ENCODE data around the gene POGZ. TPM values are rescaled to one million over a fixed set of nuclear protein-coding genes. Genes with fewer than 3 reads are reported as not detected.

Gene POGZ
- total and polyA plus RNA-seq, 2 experiments from 2014 or later, result 12.9 to 36.3 TPM

DNA sequence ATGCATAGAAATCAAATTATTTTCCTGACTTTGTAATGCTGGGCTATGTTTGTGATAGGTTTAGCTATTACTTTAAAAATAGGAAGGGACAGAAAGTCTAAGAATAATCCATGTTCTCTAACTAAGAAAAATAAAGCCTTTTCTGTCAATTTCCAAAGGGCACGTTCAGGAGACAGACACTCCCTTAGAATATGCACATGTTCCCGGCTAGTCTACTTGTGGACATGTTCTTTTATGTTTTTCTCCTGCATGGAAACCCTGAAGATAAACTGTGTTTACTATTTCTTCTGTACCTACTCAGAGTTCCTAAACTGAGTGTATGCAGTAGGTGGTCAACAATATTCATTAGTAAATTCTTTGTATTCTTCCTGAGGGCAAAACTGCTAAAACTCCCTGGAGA is 47.4 kb downstream of the POGZ start:
- Histone ChIP-seq H3K27ac (no peak overlapping the region), H4K20me1 (ENCODE audit: insufficient read depth, poor library complexity, severe bottlenecking) (no peaks in the 10 kb centered on the region), H3K79me2 (no peaks in the 10 kb centered on the region), H3K9me2 (replicated peaks; ENCODE audit: insufficient read depth) (no peaks in the 10 kb centered on the region), H3K9me3 (ENCODE audit: low read depth) (no peaks in the 10 kb centered on the region), H3K36me3 (replicated peaks; ENCODE audit: insufficient read depth, low read depth) (no peaks in the 10 kb centered on the region), H2AFZ (no peak overlapping the region), H3K4me2 (no peak overlapping the region), H3K27me3 (no peaks in the 10 kb centered on the region), H3K4me1 (ENCODE audit: insufficient read depth) (no peaks in the 10 kb centered on the region), H3K4me3 (no peak overlapping the region)
- no peak for TF ChIP-seq EZH2phosphoT487 (IDR thresholded peaks at IDR 0.05; ENCODE audit: low read depth, severe bottlenecking, unreplicated experiment)
- TF ChIP-seq, protein P1, sequence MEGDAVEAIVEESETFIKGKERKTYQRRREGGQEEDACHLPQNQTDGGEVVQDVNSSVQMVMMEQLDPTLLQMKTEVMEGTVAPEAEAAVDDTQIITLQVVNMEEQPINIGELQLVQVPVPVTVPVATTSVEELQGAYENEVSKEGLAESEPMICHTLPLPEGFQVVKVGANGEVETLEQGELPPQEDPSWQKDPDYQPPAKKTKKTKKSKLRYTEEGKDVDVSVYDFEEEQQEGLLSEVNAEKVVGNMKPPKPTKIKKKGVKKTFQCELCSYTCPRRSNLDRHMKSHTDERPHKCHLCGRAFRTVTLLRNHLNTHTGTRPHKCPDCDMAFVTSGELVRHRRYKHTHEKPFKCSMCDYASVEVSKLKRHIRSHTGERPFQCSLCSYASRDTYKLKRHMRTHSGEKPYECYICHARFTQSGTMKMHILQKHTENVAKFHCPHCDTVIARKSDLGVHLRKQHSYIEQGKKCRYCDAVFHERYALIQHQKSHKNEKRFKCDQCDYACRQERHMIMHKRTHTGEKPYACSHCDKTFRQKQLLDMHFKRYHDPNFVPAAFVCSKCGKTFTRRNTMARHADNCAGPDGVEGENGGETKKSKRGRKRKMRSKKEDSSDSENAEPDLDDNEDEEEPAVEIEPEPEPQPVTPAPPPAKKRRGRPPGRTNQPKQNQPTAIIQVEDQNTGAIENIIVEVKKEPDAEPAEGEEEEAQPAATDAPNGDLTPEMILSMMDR (IDR thresholded peaks at IDR 0.05; ENCODE audit: poor library complexity), result no peak
- TF ChIP-seq EZH2 (IDR thresholded peaks at IDR 0.05; ENCODE audit: borderline replicate concordance), result no peak
- 91% methylated on average over 2 of the region's 2 CpGs for WGBS (ENCODE audit: low lambda C conversion rate, missing lambda C conversion rate)
- DNase-seq (ENCODE audit: low spot score), result no peak

DNA sequence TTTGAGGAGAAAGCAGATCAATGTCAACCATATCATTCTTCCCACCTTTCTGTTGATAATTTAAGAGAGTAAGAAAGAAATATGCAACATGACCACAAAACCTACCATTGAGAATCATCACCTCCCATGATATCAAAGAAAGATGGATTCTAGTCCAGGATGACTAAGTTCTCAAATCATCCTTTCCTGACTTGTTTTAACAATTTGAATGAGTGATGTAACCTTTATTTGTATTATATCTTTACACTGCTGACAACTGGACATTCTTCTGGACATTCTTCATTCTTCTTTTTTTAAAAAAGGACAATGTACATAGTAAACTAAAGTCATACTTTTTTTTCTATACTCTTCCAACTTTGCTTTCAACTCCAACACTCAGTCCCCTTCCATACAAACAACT is 50.4 kb downstream of the POGZ start:
- Histone ChIP-seq H2AFZ (no peak overlapping the region), H3K9me2 (replicated peaks; ENCODE audit: insufficient read depth) (no peaks in the 10 kb centered on the region), H4K20me1 (ENCODE audit: insufficient read depth, poor library complexity, severe bottlenecking) (no peaks in the 10 kb centered on the region), H3K27ac (no peak overlapping the region), H3K4me2 (no peak overlapping the region), H3K9me3 (ENCODE audit: low read depth) (no peaks in the 10 kb centered on the region), H3K4me3 (no peak overlapping the region), H3K4me1 (ENCODE audit: insufficient read depth) (no peaks in the 10 kb centered on the region), H3K27me3 (no peaks in the 10 kb centered on the region), H3K36me3 (replicated peaks; ENCODE audit: insufficient read depth, low read depth) (no peaks in the 10 kb centered on the region), H3K79me2 (no peaks in the 10 kb centered on the region)
- no peak for DNase-seq (ENCODE audit: low spot score)
- TF ChIP-seq, protein P1 (IDR thresholded peaks at IDR 0.05; ENCODE audit: poor library complexity), result no peak
- TF ChIP-seq EZH2 (IDR thresholded peaks at IDR 0.05; ENCODE audit: borderline replicate concordance), result no peak
- TF ChIP-seq EZH2phosphoT487 (IDR thresholded peaks at IDR 0.05; ENCODE audit: low read depth, severe bottlenecking, unreplicated experiment), result no peak

DNA sequence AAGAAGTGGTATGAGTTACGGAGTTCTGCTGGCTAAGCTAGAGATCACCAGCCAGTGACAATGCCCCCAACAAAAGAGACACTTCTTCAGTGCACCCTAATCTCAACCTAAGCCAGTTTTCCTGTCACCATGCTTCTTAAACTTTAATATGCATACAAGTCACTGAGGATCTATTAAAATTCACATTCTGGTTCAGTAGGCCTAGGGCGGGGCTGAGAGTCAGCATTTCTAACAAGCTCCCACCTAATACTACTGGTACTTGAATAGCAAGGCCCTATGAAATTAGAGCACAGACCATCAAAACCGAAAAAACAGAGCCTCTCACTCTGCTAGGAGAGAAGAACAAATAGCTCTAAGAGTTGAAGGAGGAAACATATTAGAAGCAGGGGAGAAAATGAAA is 52.0 kb downstream of the POGZ start:
- no peak for DNase-seq (ENCODE audit: low spot score)
- Histone ChIP-seq H3K79me2 (peaks cover 2% of the 10 kb centered on the region), H2AFZ (no peak overlapping the region), H3K4me1 (ENCODE audit: insufficient read depth) (no peaks in the 10 kb centered on the region), H3K9me2 (replicated peaks; ENCODE audit: insufficient read depth) (no peaks in the 10 kb centered on the region), H3K9me3 (ENCODE audit: low read depth) (no peaks in the 10 kb centered on the region), H4K20me1 (ENCODE audit: insufficient read depth, poor library complexity, severe bottlenecking) (no peaks in the 10 kb centered on the region), H3K36me3 (replicated peaks; ENCODE audit: insufficient read depth, low read depth) (no peaks in the 10 kb centered on the region), H3K27ac (no peak overlapping the region), H3K4me2 (no peak overlapping the region), H3K27me3 (no peaks in the 10 kb centered on the region), H3K4me3 (no peak overlapping the region)
- WGBS (ENCODE audit: low lambda C conversion rate, missing lambda C conversion rate), result 96% methylated on average over 3 of the region's 3 CpGs
- no peak for TF ChIP-seq EZH2phosphoT487 (IDR thresholded peaks at IDR 0.05; ENCODE audit: low read depth, severe bottlenecking, unreplicated experiment)
- TF ChIP-seq, protein P1 (IDR thresholded peaks at IDR 0.05; ENCODE audit: poor library complexity), result no peak
- no peak for TF ChIP-seq EZH2 (IDR thresholded peaks at IDR 0.05; ENCODE audit: borderline replicate concordance)

DNA sequence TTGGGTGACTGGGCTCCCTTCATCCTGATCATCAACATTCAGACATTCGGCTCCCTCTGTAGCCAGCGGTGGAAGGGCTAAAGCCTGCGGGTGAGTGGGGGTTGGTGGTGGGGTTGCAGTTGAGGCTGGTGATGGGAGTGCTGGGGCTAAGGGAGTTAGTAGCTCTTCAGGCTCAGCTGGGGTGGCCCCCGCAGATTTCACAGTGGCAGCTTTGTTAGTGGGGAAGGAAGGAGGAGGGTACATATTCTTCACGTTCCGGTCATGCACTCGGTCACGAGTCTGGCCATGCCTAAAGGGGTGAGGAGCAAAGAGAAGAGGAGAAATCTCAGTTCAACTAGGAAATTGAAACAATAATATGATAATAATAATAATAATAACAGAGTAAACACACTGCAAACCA is 53.1 kb downstream of the POGZ start:
- Histone ChIP-seq H3K36me3 (replicated peaks; ENCODE audit: insufficient read depth, low read depth) (peaks cover 4% of the 10 kb centered on the region), H3K79me2 (peaks cover 2% of the 10 kb centered on the region), H3K4me2 (no peak overlapping the region), H3K4me3 (no peak overlapping the region), H4K20me1 (ENCODE audit: insufficient read depth, poor library complexity, severe bottlenecking) (no peaks in the 10 kb centered on the region), H3K9me2 (replicated peaks; ENCODE audit: insufficient read depth) (no peaks in the 10 kb centered on the region), H3K27me3 (no peaks in the 10 kb centered on the region), H3K27ac (no peak overlapping the region), H3K9me3 (ENCODE audit: low read depth) (no peaks in the 10 kb centered on the region), H2AFZ (no peak overlapping the region), H3K4me1 (ENCODE audit: insufficient read depth) (peaks cover 2% of the 10 kb centered on the region)
- no peak for DNase-seq (ENCODE audit: low spot score)
- 95% methylated on average over 8 of the region's 8 CpGs for WGBS (ENCODE audit: low lambda C conversion rate, missing lambda C conversion rate)
- TF ChIP-seq EZH2 (IDR thresholded peaks at IDR 0.05; ENCODE audit: borderline replicate concordance) (no peak), EZH2phosphoT487 (IDR thresholded peaks at IDR 0.05; ENCODE audit: low read depth, severe bottlenecking, unreplicated experiment) (no peak)
- TF ChIP-seq, protein P1 (IDR thresholded peaks at IDR 0.05; ENCODE audit: poor library complexity), result no peak

Measured in hepatocyte (in vitro differentiated cells).